ENCODE data around the gene ARID5A.
A peak's percentile ranks its signal among the peaks of the same experiment; 100 is the strongest.

Gene ARID5A

GRCh38 chr2:96528006-96528699, 8.4 kb upstream of the ARID5A start:
- ChIA-PET POLR2A (no interaction called here), CTCF (interaction anchor here (1.0 to 11.4 kb wide), 5 partner anchors 12 to 234 kb away, joined by 3 to 98 read pairs (median 8); no protein-coding TSS in a partner anchor)
- TF ChIP-seq, protein P1, sequence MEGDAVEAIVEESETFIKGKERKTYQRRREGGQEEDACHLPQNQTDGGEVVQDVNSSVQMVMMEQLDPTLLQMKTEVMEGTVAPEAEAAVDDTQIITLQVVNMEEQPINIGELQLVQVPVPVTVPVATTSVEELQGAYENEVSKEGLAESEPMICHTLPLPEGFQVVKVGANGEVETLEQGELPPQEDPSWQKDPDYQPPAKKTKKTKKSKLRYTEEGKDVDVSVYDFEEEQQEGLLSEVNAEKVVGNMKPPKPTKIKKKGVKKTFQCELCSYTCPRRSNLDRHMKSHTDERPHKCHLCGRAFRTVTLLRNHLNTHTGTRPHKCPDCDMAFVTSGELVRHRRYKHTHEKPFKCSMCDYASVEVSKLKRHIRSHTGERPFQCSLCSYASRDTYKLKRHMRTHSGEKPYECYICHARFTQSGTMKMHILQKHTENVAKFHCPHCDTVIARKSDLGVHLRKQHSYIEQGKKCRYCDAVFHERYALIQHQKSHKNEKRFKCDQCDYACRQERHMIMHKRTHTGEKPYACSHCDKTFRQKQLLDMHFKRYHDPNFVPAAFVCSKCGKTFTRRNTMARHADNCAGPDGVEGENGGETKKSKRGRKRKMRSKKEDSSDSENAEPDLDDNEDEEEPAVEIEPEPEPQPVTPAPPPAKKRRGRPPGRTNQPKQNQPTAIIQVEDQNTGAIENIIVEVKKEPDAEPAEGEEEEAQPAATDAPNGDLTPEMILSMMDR (IDR thresholded peaks at IDR 0.05; ENCODE audit: insufficient read depth, low read length, missing control alignments) = no peak
- no peak for DNase-seq (ENCODE audit: low read depth, low spot score)
- H3K4me3 ChIP-seq (ENCODE audit: low read depth, low read length) = peak overlapping the region; percentile 41

DNA sequence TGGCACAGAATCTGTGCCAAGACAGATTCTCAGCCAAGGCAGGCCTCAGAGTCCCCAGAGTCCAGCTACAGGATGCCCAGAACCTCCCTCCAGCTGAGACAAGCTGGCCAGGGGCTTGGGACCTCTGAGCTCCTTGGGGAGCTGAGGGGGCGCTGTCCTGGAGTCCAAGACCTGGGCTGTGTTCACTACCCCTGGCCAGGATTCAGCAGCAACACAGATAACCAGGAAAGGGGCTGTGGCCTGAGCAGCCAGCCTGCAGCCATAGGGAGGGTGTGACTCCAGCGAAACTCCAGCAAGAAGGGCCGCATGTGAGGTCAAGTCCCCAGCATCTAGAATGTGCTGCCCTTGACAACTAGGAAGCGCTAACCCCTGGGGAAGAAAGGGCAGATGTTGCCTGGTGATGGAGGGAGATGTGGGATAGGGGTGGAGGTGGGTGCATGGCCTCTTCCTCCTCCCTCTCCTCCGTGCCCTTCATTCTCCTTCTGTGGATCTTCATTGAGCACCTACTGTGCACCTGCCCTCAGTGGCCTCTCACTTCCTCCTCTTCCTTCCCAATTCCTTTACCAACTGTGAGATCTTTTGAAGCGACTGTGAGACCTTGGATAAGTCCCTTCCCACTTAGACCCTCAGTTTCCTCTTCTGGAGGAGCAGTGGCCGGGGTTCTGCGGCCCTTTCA, 7.7 kb upstream of the ARID5A start:
- TF ChIP-seq, protein P1 (IDR thresholded peaks at IDR 0.05; ENCODE audit: insufficient read depth, low read length, missing control alignments) = no peak
- POLR2A ChIA-PET = no interaction called here

GRCh38 chr2:96529376-96530143, 7.0 kb upstream of the ARID5A start:
- H3K4me3 ChIP-seq (ENCODE audit: low read depth, low read length) = no peak overlapping the region
- ChIA-PET POLR2A (no interaction called here), CTCF (interaction anchor here (1.1 to 18.6 kb wide), 5 partner anchors 19 to 537 kb away, joined by 3 to 257 read pairs (median 4); partner anchors contain the start of gene ANKRD39)
- TF ChIP-seq, protein P1 (IDR thresholded peaks at IDR 0.05; ENCODE audit: insufficient read depth, low read length, missing control alignments) = no peak
- no peak for DNase-seq (ENCODE audit: low read depth, low spot score)

More for the DNA sequence above, 7.7 kb upstream of the ARID5A start:
- no peak for DNase-seq (ENCODE audit: low read depth, low spot score)
- CTCF ChIA-PET = interaction anchor here (1.0 to 18.6 kb wide), 5 partner anchors 12 to 26 kb away, joined by 3 to 257 read pairs (median 8); no protein-coding TSS in a partner anchor
- no peak overlapping the region for H3K4me3 ChIP-seq (ENCODE audit: low read depth, low read length)

- no peak overlapping the region for H3K4me3 ChIP-seq (ENCODE audit: low read depth, low read length)
- POLR2A ChIA-PET = no interaction called here
- CTCF ChIA-PET = interaction anchor here (1.1 to 18.6 kb wide), 5 partner anchors 19 to 537 kb away, joined by 3 to 257 read pairs (median 4); partner anchors contain the start of gene ANKRD39
- DNase-seq (ENCODE audit: low read depth, low spot score) = no peak
- TF ChIP-seq, protein P1 (IDR thresholded peaks at IDR 0.05; ENCODE audit: insufficient read depth, low read length, missing control alignments) = no peak
Observed at GRCh38 chr2:96530144-96530430, 6.5 kb upstream of the ARID5A start.

DNA sequence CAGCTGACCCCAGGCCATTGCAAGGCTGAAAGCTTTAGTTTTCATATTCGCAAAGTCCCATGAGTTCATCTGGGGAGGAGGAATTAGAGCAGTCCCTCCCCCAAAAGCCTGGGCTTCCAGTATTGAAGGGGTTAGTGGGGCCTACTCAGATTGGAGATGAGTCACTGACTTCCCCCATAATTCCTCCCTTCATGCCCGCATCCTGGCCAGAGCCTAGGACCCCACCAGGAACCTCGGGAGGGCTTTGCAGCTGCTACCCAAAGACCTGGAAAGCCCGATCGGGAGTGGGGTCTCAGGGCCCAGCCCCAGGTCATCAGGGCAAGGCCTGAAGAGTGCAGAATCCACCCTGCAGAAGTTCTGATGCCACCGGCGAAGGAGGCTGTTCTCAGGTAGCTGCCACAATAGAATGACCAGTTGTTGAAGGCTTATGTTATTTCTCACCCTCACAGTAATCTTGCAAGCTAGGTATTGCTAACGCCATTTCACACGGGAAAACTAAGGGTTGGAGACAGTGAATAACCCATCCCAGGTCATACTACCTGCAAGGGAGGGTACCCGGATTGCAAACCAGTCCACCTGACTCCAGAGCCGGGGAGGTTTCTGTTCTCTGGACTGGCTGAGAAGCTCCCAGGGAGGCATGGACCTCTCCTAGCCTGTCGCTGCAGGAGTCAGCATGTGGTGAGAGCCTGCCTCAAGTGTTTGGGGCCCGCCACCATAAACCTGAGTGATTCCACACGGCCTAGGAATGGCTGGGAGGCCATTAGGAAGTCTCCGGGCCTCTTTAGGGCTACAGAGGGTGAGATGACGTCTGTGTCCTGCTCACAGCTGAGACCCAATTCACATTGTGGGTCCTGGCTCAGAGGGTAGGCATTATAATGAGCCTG, 5.8 kb upstream of the ARID5A start:
- TF ChIP-seq, protein P1 (IDR thresholded peaks at IDR 0.05; ENCODE audit: insufficient read depth, low read length, missing control alignments) = no peak
- H3K4me3 ChIP-seq (ENCODE audit: low read depth, low read length) = no peak overlapping the region
- no peak for DNase-seq (ENCODE audit: low read depth, low spot score)
- POLR2A ChIA-PET = interaction anchor here (0.7 kb wide), 1 partner anchor 31 kb away, joined by 3 read pairs; no protein-coding TSS in a partner anchor
- CTCF ChIA-PET = interaction anchor here (1.1 to 18.6 kb wide), 7 partner anchors 9 to 538 kb away, joined by 3 to 257 read pairs (median 4); partner anchors contain the start of gene ANKRD39

Data from AG04449 (cell line).